Muscle layer of colon (tissue), 2 donors: ENCODE data around the gene DAB1.

Experiments used
- H3K27ac ChIP-seq: one replicate; pipeline ENCODE4 v1.7.0; 2013; ENCODE audit warnings: low read depth, mild to moderate bottlenecking, low read length, moderate library complexity
- H3K27me3 ChIP-seq, 2 donors: one replicate each; pipeline ENCODE4 v1.7.0; 2013; ENCODE audit warnings: low read length in 2 of 2, mild to moderate bottlenecking in 2 of 2; ENCODE audit not compliant: insufficient read depth in 2 of 2, control insufficient read depth in 1 of 2
- H3K36me3 ChIP-seq: one replicate; pipeline ENCODE4 v1.7.0; 2013; ENCODE audit warnings: mild to moderate bottlenecking, low read length; ENCODE audit not compliant: insufficient read depth
- H3K4me1 ChIP-seq: one replicate; pipeline ENCODE4 v1.7.0; 2013; ENCODE audit warnings: mild to moderate bottlenecking, low read length; ENCODE audit not compliant: insufficient read depth
- H3K4me3 ChIP-seq, 2 donors: one replicate each; pipeline ENCODE4 v1.7.0; 2013; ENCODE audit warnings: low read length in 2 of 2, low read depth in 1 of 2, mild to moderate bottlenecking in 1 of 2, moderate library complexity in 1 of 2
- H3K9ac ChIP-seq: one replicate; pipeline ENCODE4 v1.7.0; 2013; ENCODE audit warnings: low read length
- H3K9me3 ChIP-seq: one replicate; pipeline ENCODE4 v1.7.0; 2013; ENCODE audit warnings: mild to moderate bottlenecking, low read length
- donor health status: abdominal sarcoma.
- donor health status: Adenocarcinoma of cecum.

The DAB1 gene

GRCh38 chr1:57064379-57065140 lies 359.3 kb downstream of the DAB1 start:
- Histone ChIP-seq H3K27ac (no peak overlapping the region), H3K9me3 (peaks cover 4% of the 10 kb centered on the region), H3K27me3 (no peaks in the 10 kb centered on the region), H3K9ac (no peak overlapping the region), H3K4me3 (no peak overlapping the region), H3K4me1 (peaks cover 13% of the 10 kb centered on the region), H3K36me3 (no peaks in the 10 kb centered on the region)

- H3K27ac ChIP-seq = no peak overlapping the region
- H3K27me3 ChIP-seq = no peaks in the 10 kb centered on the region
- peaks cover 13% of the 10 kb centered on the region for H3K4me1 ChIP-seq
- H3K36me3 ChIP-seq = no peaks in the 10 kb centered on the region
- no peak overlapping the region for H3K4me3 ChIP-seq
- H3K9ac ChIP-seq = no peak overlapping the region
- peaks cover 4% of the 10 kb centered on the region for H3K9me3 ChIP-seq
These were observed 360.3 kb downstream of the DAB1 start for GRCh38 chr1:57063406-57064125.

GRCh38 chr1:57061369-57061768 lies 362.5 kb downstream of the DAB1 start:
- Histone ChIP-seq H3K4me1 (no peaks in the 10 kb centered on the region), H3K36me3 (no peaks in the 10 kb centered on the region), H3K27ac (no peak overlapping the region), H3K9ac (no peak overlapping the region), H3K9me3 (peaks cover 4% of the 10 kb centered on the region), H3K4me3 (no peak overlapping the region), H3K27me3 (no peaks in the 10 kb centered on the region)

GRCh38 chr1:57060451-57060850 lies 363.4 kb downstream of the DAB1 start:
- Histone ChIP-seq H3K4me3 (no peak overlapping the region), H3K9me3 (peaks cover 4% of the 10 kb centered on the region), H3K4me1 (no peaks in the 10 kb centered on the region), H3K27ac (no peak overlapping the region), H3K9ac (no peak overlapping the region), H3K27me3 (no peaks in the 10 kb centered on the region), H3K36me3 (no peaks in the 10 kb centered on the region)

GRCh38 chr1:57058652-57059501 lies 365.0 kb downstream of the DAB1 start:
- H3K27me3 ChIP-seq = no peaks in the 10 kb centered on the region

GRCh38 chr1:57048856-57049255 lies 375.0 kb downstream of the DAB1 start:
- Histone ChIP-seq H3K27me3 (no peaks in the 10 kb centered on the region), H3K27ac (no peak overlapping the region), H3K36me3 (no peaks in the 10 kb centered on the region), H3K4me1 (no peaks in the 10 kb centered on the region), H3K4me3 (no peak overlapping the region), H3K9me3 (no peaks in the 10 kb centered on the region), H3K9ac (no peak overlapping the region)

More at GRCh38 chr1:57058652-57059501, 365.0 kb downstream of the DAB1 start:
- no peak overlapping the region for H3K9ac ChIP-seq
- no peak overlapping the region for H3K4me3 ChIP-seq
- no peak overlapping the region for H3K27ac ChIP-seq
- H3K4me1 ChIP-seq = no peaks in the 10 kb centered on the region
- no peaks in the 10 kb centered on the region for H3K36me3 ChIP-seq
- no peaks in the 10 kb centered on the region for H3K9me3 ChIP-seq

- no peak overlapping the region for H3K4me3 ChIP-seq
- H3K27me3 ChIP-seq = no peaks in the 10 kb centered on the region
- H3K9me3 ChIP-seq = no peaks in the 10 kb centered on the region
- H3K36me3 ChIP-seq = no peaks in the 10 kb centered on the region
- no peaks in the 10 kb centered on the region for H3K4me1 ChIP-seq
- no peak overlapping the region for H3K9ac ChIP-seq
- no peak overlapping the region for H3K27ac ChIP-seq
These were observed 377.4 kb downstream of the DAB1 start for GRCh38 chr1:57046462-57046861.

GRCh38 chr1:57041901-57042300 lies 382.0 kb downstream of the DAB1 start:
- Histone ChIP-seq H3K27me3 (no peaks in the 10 kb centered on the region), H3K9ac (no peak overlapping the region), H3K36me3 (no peaks in the 10 kb centered on the region)

GRCh38 chr1:57040811-57041210 lies 383.0 kb downstream of the DAB1 start:
- H3K4me1 ChIP-seq = no peaks in the 10 kb centered on the region
- H3K4me3 ChIP-seq = no peak overlapping the region
- no peaks in the 10 kb centered on the region for H3K27me3 ChIP-seq
- H3K36me3 ChIP-seq = no peaks in the 10 kb centered on the region
- no peak overlapping the region for H3K27ac ChIP-seq
- no peak overlapping the region for H3K9ac ChIP-seq
- no peaks in the 10 kb centered on the region for H3K9me3 ChIP-seq

More at GRCh38 chr1:57041901-57042300, 382.0 kb downstream of the DAB1 start:
- no peak overlapping the region for H3K27ac ChIP-seq
- H3K9me3 ChIP-seq = no peaks in the 10 kb centered on the region
- no peak overlapping the region for H3K4me3 ChIP-seq
- H3K4me1 ChIP-seq = no peaks in the 10 kb centered on the region

- no peak overlapping the region for H3K27ac ChIP-seq
- H3K4me1 ChIP-seq = no peaks in the 10 kb centered on the region
- no peaks in the 10 kb centered on the region for H3K27me3 ChIP-seq
- H3K9ac ChIP-seq = no peak overlapping the region
- H3K36me3 ChIP-seq = no peaks in the 10 kb centered on the region
- H3K9me3 ChIP-seq = no peaks in the 10 kb centered on the region
- H3K4me3 ChIP-seq = no peak overlapping the region
These were observed 386.9 kb downstream of the DAB1 start for GRCh38 chr1:57036641-57037579.
